HG03064 (cell line): ENCODE data around the gene SERF2.
"Not testable (repeated sequence)": the region's sequence is repeated elsewhere in the genome, so short reads cannot be mapped to it uniquely, and the experiment has no call there.

Experiments
- ATAC-seq: cut with Tn5 transposase; IDR thresholded peaks from one replicate; pipeline ENCODE4 v1.9.1; 2021; ENCODE audit warnings: low read depth; ENCODE audit not compliant: unreplicated experiment

The SERF2 gene

GRCh38 chr15:43792761-43793476 lies 799 bp downstream of the SERF2 start:
- ATAC-seq = no peak

- no peak for ATAC-seq
Measured at GRCh38 chr15:43793647-43794046, 1.5 kb downstream of the SERF2 start.

GRCh38 chr15:43794269-43795037 lies 2.3 kb downstream of the SERF2 start:
- ATAC-seq = no peak

- ATAC-seq = no peak
Measured at GRCh38 chr15:43795197-43795596, 3.1 kb downstream of the SERF2 start.

- ATAC-seq = no peak
Measured at GRCh38 chr15:43795997-43796396, 3.9 kb downstream of the SERF2 start.

DNA sequence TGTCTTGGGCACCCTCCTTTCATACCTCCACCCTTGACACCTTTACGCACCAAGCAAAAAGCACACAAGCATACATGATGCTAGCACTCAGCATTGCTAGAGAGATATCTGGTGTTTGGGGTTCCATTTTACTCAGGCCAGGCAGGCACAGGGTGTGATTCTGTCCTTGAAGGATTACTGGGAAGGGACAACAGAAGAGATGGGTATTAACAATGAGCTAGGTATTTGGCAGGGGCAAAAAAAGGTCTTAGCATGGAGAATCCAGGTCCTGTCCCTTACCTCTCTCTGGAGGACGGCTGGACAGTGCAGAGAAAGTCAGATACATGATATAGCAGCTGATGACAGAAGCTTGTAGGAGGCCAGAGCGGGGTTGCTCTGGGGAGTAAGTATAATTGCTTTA lies 4.4 kb downstream of the SERF2 start:
- ATAC-seq = no peak

GRCh38 chr15:43799209-43799944 lies 7.3 kb downstream of the SERF2 start:
- no peak for ATAC-seq

DNA sequence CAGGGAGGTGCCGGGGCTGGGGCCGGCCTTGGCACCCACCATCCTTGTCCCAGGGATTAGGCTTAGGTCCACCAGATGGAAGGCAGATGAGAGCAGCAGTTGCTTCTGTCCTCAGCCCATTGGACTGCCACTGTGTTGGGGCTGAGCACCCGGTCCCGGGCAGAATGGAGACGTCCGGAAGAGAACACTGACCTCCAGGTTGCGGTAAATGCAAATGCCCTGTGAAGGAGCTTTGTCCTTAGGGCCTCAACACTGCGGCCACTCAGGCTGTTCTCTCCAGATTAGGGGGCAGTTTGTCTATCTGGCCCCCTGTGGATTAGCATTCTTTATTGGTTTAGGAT lies 7.8 kb downstream of the SERF2 start, which contains the start of gene SERINC4:
SERINC4 (minus strand) TSS at position 276 of the 341 bp plus-strand sequence; CDS start at position 42, 234 bp downstream.
- no peak for ATAC-seq

DNA sequence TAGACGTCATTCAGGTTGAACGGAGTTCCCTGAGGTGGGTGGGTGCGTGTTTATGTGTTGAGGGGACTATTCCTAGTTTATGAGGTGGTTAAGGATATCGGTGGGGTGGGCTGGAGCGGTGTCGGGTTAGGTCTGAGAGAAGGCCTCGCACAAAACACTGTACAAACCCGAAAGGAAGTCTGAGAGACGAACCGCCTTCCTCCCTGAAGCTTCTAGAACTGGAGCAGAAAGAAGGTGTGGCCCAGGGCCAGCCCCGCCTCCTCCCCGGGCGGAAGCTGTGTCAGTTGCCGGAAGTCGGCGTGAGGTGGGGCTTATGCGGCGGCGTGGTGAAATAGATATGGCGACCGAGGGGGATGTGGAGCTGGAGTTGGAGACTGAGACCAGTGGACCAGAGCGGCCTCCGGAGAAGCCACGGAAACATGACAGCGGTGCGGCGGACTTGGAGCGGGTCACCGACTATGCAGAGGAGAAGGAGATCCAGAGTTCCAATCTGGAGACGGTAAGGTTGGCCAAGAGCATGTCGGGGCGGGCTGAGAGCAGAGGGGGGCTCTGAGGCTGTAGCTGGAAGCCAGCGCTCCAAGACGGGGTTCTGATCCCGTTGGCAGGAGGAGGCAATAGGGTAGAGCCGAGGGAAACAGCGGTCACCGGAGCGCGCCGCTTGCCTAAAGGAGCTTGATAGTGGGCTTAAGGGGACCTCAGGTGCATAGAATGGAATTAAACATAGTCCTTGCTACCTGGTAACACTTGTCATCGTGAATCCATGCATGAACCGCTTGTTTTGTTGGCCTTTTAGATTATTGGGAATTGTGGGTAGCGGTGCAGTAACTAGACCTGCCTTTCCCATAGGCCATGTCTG lies 8.4 kb downstream of the SERF2 start, which contains the start of gene HYPK:
HYPK (plus strand) TSS at position 314 of the 856 bp plus-strand sequence; CDS start at position 338, 24 bp downstream.
- no peak for ATAC-seq

DNA sequence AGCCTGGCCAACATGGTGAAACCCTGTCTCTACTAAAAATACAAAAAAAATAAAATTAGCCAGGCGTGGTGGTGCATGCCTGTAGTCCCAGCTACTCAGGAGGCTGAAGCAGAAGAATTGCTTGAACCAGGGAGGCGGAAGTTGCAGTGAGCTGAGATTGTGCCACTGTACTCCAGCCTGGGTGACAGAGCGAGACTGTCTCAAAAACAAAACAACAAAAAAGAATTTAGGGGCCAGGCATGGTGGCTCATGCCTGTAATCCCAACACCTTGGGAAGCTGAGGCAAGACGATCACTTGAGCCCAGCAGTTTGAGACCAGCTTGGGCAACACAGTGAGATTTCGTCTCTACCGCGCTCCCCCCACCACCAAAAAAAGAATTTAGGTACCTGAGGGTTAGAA lies 10.6 kb downstream of the SERF2 start:
- ATAC-seq = not testable (repeated sequence)

DNA sequence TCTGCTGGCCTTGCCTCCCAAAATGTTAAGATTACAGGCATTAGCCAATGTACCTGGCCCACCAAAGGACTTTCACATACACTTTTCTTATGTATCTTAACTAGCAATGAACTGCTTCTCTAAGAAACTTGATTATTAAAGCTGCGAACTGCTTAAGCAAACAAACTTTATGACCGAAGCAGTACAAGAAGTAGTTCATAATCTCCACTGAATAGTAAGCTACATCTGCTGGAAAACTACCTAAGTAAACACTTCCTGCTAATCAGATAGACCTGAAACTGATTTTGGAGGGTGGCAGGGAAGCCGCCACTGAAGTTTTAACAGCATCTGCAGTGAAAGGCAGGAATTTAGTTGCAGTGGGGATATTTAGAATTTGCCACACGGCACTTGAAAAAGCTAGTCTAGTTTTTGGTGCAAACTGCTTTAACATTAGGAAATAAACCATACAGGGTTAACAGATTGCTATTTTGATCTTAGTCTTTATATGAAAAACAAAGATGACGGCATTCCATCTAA lies 16.4 kb downstream of the SERF2 start:
- no peak for ATAC-seq

GRCh38 chr15:43808960-43809678 lies 17.0 kb downstream of the SERF2 start:
- ATAC-seq = peak; percentile 60

DNA sequence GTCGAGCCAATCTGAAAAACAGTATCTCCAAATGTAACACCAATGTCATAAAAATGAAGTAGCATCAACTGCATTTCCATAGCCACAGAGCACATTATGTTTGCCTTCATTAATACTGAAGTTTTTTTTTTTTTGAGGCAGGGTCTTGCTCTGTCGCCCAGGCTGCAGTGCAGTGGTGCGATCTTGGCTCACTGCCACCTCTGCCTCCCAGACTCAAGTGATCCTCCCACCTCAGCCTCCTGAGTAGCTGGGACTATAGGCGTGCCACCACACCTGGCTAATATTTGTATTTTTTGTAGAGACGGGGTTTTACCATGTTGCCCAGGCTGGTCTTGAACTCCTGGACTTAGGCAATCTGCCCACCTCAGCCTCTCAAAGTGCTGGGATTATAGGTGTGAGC lies 22.9 kb downstream of the SERF2 start:
- not testable (repeated sequence) for ATAC-seq

GRCh38 chr15:43821505-43821904 lies 29.4 kb downstream of the SERF2 start:
- ATAC-seq = no peak

DNA sequence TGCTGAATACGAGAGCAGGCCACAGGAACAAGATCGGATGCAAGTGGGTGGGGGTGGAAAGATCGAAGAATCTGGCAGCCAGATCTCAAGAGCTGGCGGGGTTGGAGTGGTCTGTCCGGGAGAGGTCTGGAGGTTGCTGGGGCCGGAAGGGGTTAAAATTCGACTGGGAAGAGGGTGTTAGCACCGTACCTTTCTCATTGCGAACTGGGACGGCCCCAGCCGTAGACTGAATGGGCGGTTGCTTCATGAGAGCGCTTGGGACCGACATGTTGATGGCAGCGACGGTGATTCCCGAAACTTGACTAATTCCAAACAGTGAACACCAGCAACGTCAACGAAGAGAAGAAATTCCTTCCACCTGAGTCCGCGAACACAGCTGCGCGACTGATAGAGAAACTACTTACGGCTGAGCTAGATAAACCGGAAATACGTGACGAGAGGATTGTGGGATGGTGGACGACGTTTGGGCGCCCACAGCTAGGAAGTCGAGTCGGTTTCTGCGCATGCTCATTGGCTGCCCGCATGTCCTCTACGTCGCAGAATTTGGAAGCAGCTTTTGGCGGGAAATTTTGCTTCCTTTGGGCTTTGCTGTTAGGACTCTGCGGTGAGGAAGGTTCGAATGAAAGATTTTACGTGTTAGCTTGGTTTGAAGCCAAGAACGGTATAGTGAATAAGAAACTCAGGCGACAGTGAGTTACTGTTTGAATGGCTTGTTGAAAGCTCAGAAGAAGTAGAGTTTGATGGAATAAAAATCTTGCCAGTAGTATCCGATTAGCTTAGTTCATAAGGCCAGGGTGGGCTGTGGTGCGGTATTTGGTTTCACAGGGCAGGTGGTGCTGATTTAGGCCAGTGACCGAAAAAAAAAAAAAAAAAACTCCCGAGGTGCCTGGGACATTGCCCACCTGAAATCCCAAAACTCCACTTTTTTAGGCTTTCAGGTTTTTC lies 32.5 kb downstream of the SERF2 start, which contains the start of gene MFAP1:
MFAP1 (minus strand) TSS at position 389 of the 945 bp plus-strand sequence; CDS start at position 268, 121 bp downstream.
- peak; percentile 60 for ATAC-seq

DNA sequence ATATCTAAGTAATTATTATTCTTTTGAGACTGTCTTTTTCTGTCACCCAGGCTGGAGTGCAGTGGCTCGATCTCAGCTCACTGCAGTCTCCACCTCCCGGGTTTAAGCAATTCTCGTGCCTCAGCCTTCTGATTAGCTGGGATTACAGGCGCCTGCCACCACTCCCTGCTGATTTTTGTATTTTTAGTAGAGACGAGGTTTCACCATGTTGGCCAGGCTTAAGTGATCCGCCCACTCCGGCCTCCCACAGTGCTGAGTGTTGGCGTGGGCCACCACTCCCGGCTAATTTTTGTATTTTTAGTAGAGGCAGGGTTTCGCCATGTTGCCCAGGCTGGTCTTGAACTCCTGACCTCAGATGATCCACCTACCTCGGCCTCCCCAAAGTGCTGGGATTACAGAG lies 33.2 kb downstream of the SERF2 start:
- not testable (repeated sequence) for ATAC-seq

GRCh38 chr15:43826029-43826507 lies 33.9 kb downstream of the SERF2 start:
- no peak for ATAC-seq
